Right renal cortex interstitium (tissue), 3 donors: Measurements from ENCODE around the gene PDCD1. TPM values are rescaled to one million over a fixed set of nuclear protein-coding genes. Genes with fewer than 3 reads are reported as not detected.

Experiments
- DNase-seq, 3 donors: peaks; one replicate each; pipeline ENCODE4 v3.0.0-alpha.2; 2013; ENCODE audit warnings: low read depth in 3 of 3, low spot score in 2 of 3
- polyA plus RNA-seq, 3 donors: library from polyadenylated mRNA; unstranded; fragments of 120-200 nt; gene quantifications; one replicate each; pipeline ENCODE4 v1.2.1, GENCODE V29; 2013; ENCODE audit not compliant: insufficient read length in 3 of 3

PDCD1 gene
- polyA plus RNA-seq, 3 donors: 0.15 TPM; not detected in 2

GRCh38 chr2:241854342-241855244 lies 4.1 kb downstream of the PDCD1 start:
- DNase-seq: no peak

- DNase-seq: no peak
Observed at GRCh38 chr2:241853651-241854341, 4.9 kb downstream of the PDCD1 start.

GRCh38 chr2:241852981-241853631 lies 5.6 kb downstream of the PDCD1 start:
- DNase-seq: no peak

GRCh38 chr2:241852116-241852980 lies 6.3 kb downstream of the PDCD1 start:
- DNase-seq: no peak

- DNase-seq: no peak
Observed at GRCh38 chr2:241851325-241852115, 7.2 kb downstream of the PDCD1 start.

GRCh38 chr2:241850544-241851324 lies 8.0 kb downstream of the PDCD1 start:
- DNase-seq: no peak

GRCh38 chr2:241849616-241850543 lies 8.8 kb downstream of the PDCD1 start:
- DNase-seq: no peak

- DNase-seq: no peak
Observed at GRCh38 chr2:241848761-241849615, 9.7 kb downstream of the PDCD1 start.

- DNase-seq: no peak
Observed at GRCh38 chr2:241846406-241846805, 12.3 kb downstream of the PDCD1 start.

- DNase-seq: no peak
Observed at GRCh38 chr2:241844831-241845578, 13.7 kb downstream of the PDCD1 start.

GRCh38 chr2:241844066-241844728 lies 14.5 kb downstream of the PDCD1 start:
- DNase-seq: peak in 2 of 3 donors; percentile 36 to 38

GRCh38 chr2:241843321-241844065 lies 15.2 kb downstream of the PDCD1 start:
- DNase-seq: no peak

GRCh38 chr2:241842620-241843211 lies 16.0 kb downstream of the PDCD1 start:
- no peak for DNase-seq

GRCh38 chr2:241842067-241842415 lies 16.7 kb downstream of the PDCD1 start:
- DNase-seq: no peak
